SH-SY5Y (cell line): Measurements from ENCODE around the gene ZNF618.

Source experiments
- GATA2 ChIP-seq: IDR thresholded peaks from 2 replicates; pipeline ENCODE4 v1.6.1; 2011; ENCODE audit warnings: mild to moderate bottlenecking, low read depth, low read length
- GATA3 ChIP-seq: IDR thresholded peaks from 2 replicates; pipeline ENCODE4 v1.6.1; 2011; ENCODE audit warnings: low read depth, mild to moderate bottlenecking, low read length, moderate library complexity

DNA sequence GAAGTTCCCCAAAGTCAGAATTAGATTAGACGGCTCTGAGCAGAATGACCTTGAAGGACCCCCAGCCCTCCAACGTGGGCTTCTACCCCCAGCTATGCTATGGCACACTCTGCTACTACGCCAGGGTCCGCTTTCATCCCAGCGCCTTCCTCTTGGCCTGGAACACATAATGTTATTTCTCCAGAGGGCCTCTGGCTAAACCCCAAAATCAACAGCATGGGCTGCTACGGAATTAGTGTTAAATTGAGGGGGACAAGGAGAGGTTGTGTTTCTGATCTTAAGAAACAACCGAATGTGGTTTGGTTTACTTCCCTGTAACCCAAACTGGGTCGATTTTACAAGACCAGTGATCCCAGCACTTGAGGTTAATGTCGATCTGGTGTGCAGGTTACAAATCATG, 97.1 kb downstream of the ZNF618 start:
- no peak for TF ChIP-seq GATA3
- TF ChIP-seq GATA2 = no peak
